Neuronal stem cell (in vitro differentiated cells): ENCODE results near the gene FAM168B.

Experiments
- DNase-seq: peaks from one replicate; pipeline ENCODE4 v3.0.0-alpha.2; 2013; ENCODE audit warnings: low spot score
- H2AFZ ChIP-seq: one replicate; pipeline ENCODE4 v1.6.1; 2013; ENCODE audit warnings: mild to moderate bottlenecking, low read length, inconsistent platforms
- H2AK5ac ChIP-seq: 2 replicates; pipeline ENCODE4 v1.6.1; 2013; ENCODE audit warnings: low read depth, mild to moderate bottlenecking, inconsistent platforms, low read length, moderate library complexity, mixed read lengths
- H2BK120ac ChIP-seq: 2 replicates; pipeline ENCODE4 v1.6.1; 2013; ENCODE audit warnings: low read depth, mild to moderate bottlenecking, inconsistent platforms, low read length, moderate library complexity, mixed read lengths
- H2BK12ac ChIP-seq: one replicate; pipeline ENCODE4 v1.6.1; 2013; ENCODE audit warnings: low read length, inconsistent platforms
- H2BK15ac ChIP-seq: 2 replicates; pipeline ENCODE4 v1.6.1; 2013; ENCODE audit warnings: mild to moderate bottlenecking, low read length, inconsistent platforms, mixed read lengths
- H2BK5ac ChIP-seq: one replicate; pipeline ENCODE4 v1.6.1; 2013; ENCODE audit warnings: inconsistent platforms, mild to moderate bottlenecking, low read length, moderate library complexity
- H3K14ac ChIP-seq: one replicate; pipeline ENCODE4 v1.6.1; 2013; ENCODE audit warnings: low read length, inconsistent platforms
- H3K18ac ChIP-seq: 2 replicates; pipeline ENCODE4 v1.6.1; 2013; ENCODE audit warnings: low read length, inconsistent platforms
- H3K23ac ChIP-seq: 2 replicates; pipeline ENCODE4 v1.6.1; 2013; ENCODE audit warnings: low read depth, mild to moderate bottlenecking, mixed read lengths, low read length, inconsistent platforms; ENCODE audit not compliant: poor library complexity
- H3K27ac ChIP-seq: replicated peaks from 3 replicates; pipeline ENCODE4 v1.5.1; 2013; ENCODE audit warnings: low read length, inconsistent platforms
- H3K27me3 ChIP-seq, 3 experiments: 2 replicates each; pipeline ENCODE4 v1.6.1; 2013; ENCODE audit warnings: low read length in 3 of 3, mild to moderate bottlenecking in 2 of 3, inconsistent platforms in 1 of 3, low read depth in 1 of 3, mixed read lengths in 1 of 3, moderate library complexity in 1 of 3; ENCODE audit not compliant: control insufficient read depth in 3 of 3, insufficient read depth in 3 of 3
- H3K36me3 ChIP-seq, 2 donors: replicated peaks in 1 of 2; 2 replicates each; pipeline ENCODE4 v1.6.1; 2013; ENCODE audit warnings: low read length in 2 of 2; ENCODE audit not compliant: control insufficient read depth in 2 of 2, insufficient read depth in 2 of 2
- H3K4ac ChIP-seq: 2 replicates; pipeline ENCODE4 v1.6.1; 2013; ENCODE audit warnings: inconsistent platforms, mild to moderate bottlenecking, low read length, moderate library complexity
- H3K4me1 ChIP-seq, 2 donors: 1 replicate in 1 of 2; 2 replicates in 1 of 2; pipeline ENCODE4 v1.6.1; 2013; ENCODE audit warnings: low read length in 2 of 2, low read depth in 1 of 2; ENCODE audit not compliant: control insufficient read depth in 2 of 2, insufficient read depth in 1 of 2
- H3K4me2 ChIP-seq: one replicate; pipeline ENCODE4 v1.6.1; 2013; ENCODE audit warnings: mild to moderate bottlenecking, low read length, inconsistent platforms; ENCODE audit not compliant: insufficient read depth, poor library complexity, severe bottlenecking
- H3K4me3 ChIP-seq, 2 donors: 2 replicates each; pipeline ENCODE4 v1.5.1; 2013; ENCODE audit warnings: low read length in 2 of 2, mild to moderate bottlenecking in 2 of 2, inconsistent platforms in 1 of 2, moderate library complexity in 1 of 2
- H3K79me1 ChIP-seq: one replicate; pipeline ENCODE4 v1.6.1; 2013; ENCODE audit warnings: low read depth, mild to moderate bottlenecking, inconsistent platforms, low read length, moderate library complexity
- H3K9ac ChIP-seq: one replicate; pipeline ENCODE4 v1.6.1; 2013; ENCODE audit warnings: mild to moderate bottlenecking, low read depth, low read length, inconsistent platforms; ENCODE audit not compliant: poor library complexity
- H3K9me3 ChIP-seq, 2 donors: replicated peaks in 1 of 2; 2 replicates each; pipeline versions ENCODE3 to v1.6.1; 2013; ENCODE audit warnings: low read length in 2 of 2, mild to moderate bottlenecking in 2 of 2, inconsistent platforms in 1 of 2, low read depth in 1 of 2, mixed read lengths in 1 of 2, moderate library complexity in 1 of 2; ENCODE audit not compliant: control insufficient read depth in 2 of 2, insufficient read depth in 1 of 2
- H4K8ac ChIP-seq: one replicate; pipeline ENCODE4 v1.6.1; 2013; ENCODE audit warnings: low read depth, mild to moderate bottlenecking, inconsistent platforms, low read length, moderate library complexity
- H4K91ac ChIP-seq: one replicate; pipeline ENCODE4 v1.6.1; 2013; ENCODE audit warnings: low read length, low read depth, mild to moderate bottlenecking, inconsistent platforms; ENCODE audit not compliant: poor library complexity
- WGBS, 2 donors: extraction: QIAGEN DNeasy Blood & Tissue Kit; methylation state at CpG; one replicate each; pipeline ENCODE4 v1.1.7; 2013; ENCODE audit warnings: missing lambda C conversion rate in 2 of 2, mixed read lengths in 1 of 2; ENCODE audit not compliant: insufficient read length in 2 of 2, insufficient replicate concordance in 1 of 2; ENCODE audit errors: extremely low coverage in 2 of 2; 5-methylcytosine and 5-hydroxymethylcytosine counted together

FAM168B gene

GRCh38 chr2:131125195-131125757, 32.0 kb upstream of the FAM168B start:
- no peak overlapping the region for H2BK15ac ChIP-seq
- H3K36me3 ChIP-seq = peaks cover 15 to 69% of the 10 kb centered on the region in 2 donors
- H3K27ac ChIP-seq = no peak overlapping the region

GRCh38 chr2:131123192-131123591, 29.9 kb upstream of the FAM168B start:
- H3K4me2 ChIP-seq = no peak overlapping the region
- H3K27me3 ChIP-seq = no peaks in the 10 kb centered on the region
- no peak overlapping the region for H3K23ac ChIP-seq
- peaks cover 0 to 1% of the 10 kb centered on the region in 2 donors for H3K9me3 ChIP-seq
- no peak overlapping the region for H3K4ac ChIP-seq
- H3K36me3 ChIP-seq = peaks cover 12 to 50% of the 10 kb centered on the region in 2 donors
- H3K79me1 ChIP-seq = peaks cover 7% of the 10 kb centered on the region
- H3K4me3 ChIP-seq = no peak overlapping the region
- H4K8ac ChIP-seq = no peak overlapping the region
- H3K4me1 ChIP-seq = peaks cover 0 to 2% of the 10 kb centered on the region in 2 donors
- no peak overlapping the region for H2AFZ ChIP-seq
- H3K27ac ChIP-seq = no peak overlapping the region
- H3K14ac ChIP-seq = no peak overlapping the region
- no peak for DNase-seq
- H3K9ac ChIP-seq = no peak overlapping the region
- H3K18ac ChIP-seq = no peak overlapping the region
- no peak overlapping the region for H4K91ac ChIP-seq
- no peak overlapping the region for H2BK15ac ChIP-seq
- no peak overlapping the region for H2AK5ac ChIP-seq
- no peak overlapping the region for H2BK12ac ChIP-seq
- no CpG with 5 or more reads among the region's 3 CpGs for WGBS, 2 donors
- no peak overlapping the region for H2BK5ac ChIP-seq
- H2BK120ac ChIP-seq = no peak overlapping the region

More at GRCh38 chr2:131125195-131125757, 32.0 kb upstream of the FAM168B start:
- peaks cover 0 to 2% of the 10 kb centered on the region in 2 donors for H3K4me1 ChIP-seq
- no peaks in the 10 kb centered on the region for H3K27me3 ChIP-seq
- no peak overlapping the region for H3K4me2 ChIP-seq
- no peak overlapping the region for H4K91ac ChIP-seq
- no peak overlapping the region for H2AFZ ChIP-seq
- no peak overlapping the region for H3K23ac ChIP-seq
- H3K18ac ChIP-seq = no peak overlapping the region
- H3K4me3 ChIP-seq = no peak overlapping the region
- DNase-seq = no peak
- peaks cover 7% of the 10 kb centered on the region for H3K79me1 ChIP-seq
- no peak overlapping the region for H2BK120ac ChIP-seq
- H2BK5ac ChIP-seq = no peak overlapping the region
- H3K9me3 ChIP-seq = peaks cover 0 to 1% of the 10 kb centered on the region in 2 donors
- H3K9ac ChIP-seq = no peak overlapping the region
- H2AK5ac ChIP-seq = no peak overlapping the region
- H4K8ac ChIP-seq = no peak overlapping the region
- H3K4ac ChIP-seq = no peak overlapping the region
- H2BK12ac ChIP-seq = no peak overlapping the region
- no peak overlapping the region for H3K14ac ChIP-seq
- no CpG with 5 or more reads among the region's 7 CpGs for WGBS, 2 donors

- no peak overlapping the region for H3K14ac ChIP-seq
- H3K9ac ChIP-seq = no peak overlapping the region
- no peak overlapping the region for H2BK12ac ChIP-seq
- H4K8ac ChIP-seq = no peak overlapping the region
- H3K4ac ChIP-seq = no peak overlapping the region
- H3K79me1 ChIP-seq = peaks cover 7% of the 10 kb centered on the region
- H3K4me3 ChIP-seq = no peak overlapping the region
- H4K91ac ChIP-seq = no peak overlapping the region
- no peak overlapping the region for H2BK120ac ChIP-seq
- H2BK15ac ChIP-seq = no peak overlapping the region
- H3K18ac ChIP-seq = no peak overlapping the region
- H3K4me1 ChIP-seq = peaks cover 0 to 2% of the 10 kb centered on the region in 2 donors
- H3K27ac ChIP-seq = no peak overlapping the region
- H2BK5ac ChIP-seq = no peak overlapping the region
- peaks cover 0 to 1% of the 10 kb centered on the region in 2 donors for H3K9me3 ChIP-seq
- H3K27me3 ChIP-seq = no peaks in the 10 kb centered on the region
- no peak overlapping the region for H3K4me2 ChIP-seq
- DNase-seq = no peak
- H3K23ac ChIP-seq = no peak overlapping the region
- WGBS, 2 donors = no CpG with 5 or more reads among the region's 4 CpGs
- peaks cover 12 to 43% of the 10 kb centered on the region in 2 donors for H3K36me3 ChIP-seq
- H2AFZ ChIP-seq = no peak overlapping the region
- no peak overlapping the region for H2AK5ac ChIP-seq
Measured at GRCh38 chr2:131122496-131122895, 29.2 kb upstream of the FAM168B start.

GRCh38 chr2:131121464-131121863, 28.2 kb upstream of the FAM168B start:
- Histone ChIP-seq H3K27ac (no peak overlapping the region), H2AK5ac (no peak overlapping the region), H2BK120ac (no peak overlapping the region), H3K9me3 (peaks cover 0 to 1% of the 10 kb centered on the region in 2 donors), H3K23ac (no peak overlapping the region), H2AFZ (no peak overlapping the region), H3K36me3 (peaks cover 7 to 33% of the 10 kb centered on the region in 2 donors), H3K4me2 (no peak overlapping the region), H3K4me1 (peaks cover 0 to 2% of the 10 kb centered on the region in 2 donors), H3K9ac (no peak overlapping the region), H2BK12ac (no peak overlapping the region), H3K4me3 (no peak overlapping the region), H3K14ac (no peak overlapping the region), H3K18ac (no peak overlapping the region), H3K27me3 (no peaks in the 10 kb centered on the region), H2BK5ac (no peak overlapping the region), H4K8ac (no peak overlapping the region), H4K91ac (no peak overlapping the region), H2BK15ac (no peak overlapping the region), H3K4ac (no peak overlapping the region), H3K79me1 (peaks cover 7% of the 10 kb centered on the region)
- no peak for DNase-seq
- WGBS, 2 donors = no CpG with 5 or more reads among the region's 4 CpGs
